ENCODE data around the gene POLH.

DNA sequence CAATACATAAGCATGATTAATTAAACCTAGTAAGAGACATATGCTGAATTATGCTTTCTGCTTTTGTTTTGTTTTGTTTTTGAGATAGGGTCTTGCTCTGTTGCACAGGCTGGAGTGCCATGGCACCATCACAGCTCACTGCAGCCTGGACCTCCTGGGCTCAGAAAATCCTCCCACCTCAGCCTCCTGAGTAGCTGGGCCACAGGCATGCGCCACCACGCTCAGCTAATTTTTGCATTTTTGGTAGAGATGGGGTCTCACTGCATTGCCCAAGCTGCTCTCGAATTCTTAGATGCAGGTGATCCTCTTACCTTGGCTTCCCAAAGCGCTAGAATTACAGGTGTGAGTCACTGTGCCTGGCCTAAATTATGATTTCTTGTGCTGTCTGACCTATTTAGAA, 4.0 kb upstream of the POLH start:
- TF ChIP-seq, protein P1, sequence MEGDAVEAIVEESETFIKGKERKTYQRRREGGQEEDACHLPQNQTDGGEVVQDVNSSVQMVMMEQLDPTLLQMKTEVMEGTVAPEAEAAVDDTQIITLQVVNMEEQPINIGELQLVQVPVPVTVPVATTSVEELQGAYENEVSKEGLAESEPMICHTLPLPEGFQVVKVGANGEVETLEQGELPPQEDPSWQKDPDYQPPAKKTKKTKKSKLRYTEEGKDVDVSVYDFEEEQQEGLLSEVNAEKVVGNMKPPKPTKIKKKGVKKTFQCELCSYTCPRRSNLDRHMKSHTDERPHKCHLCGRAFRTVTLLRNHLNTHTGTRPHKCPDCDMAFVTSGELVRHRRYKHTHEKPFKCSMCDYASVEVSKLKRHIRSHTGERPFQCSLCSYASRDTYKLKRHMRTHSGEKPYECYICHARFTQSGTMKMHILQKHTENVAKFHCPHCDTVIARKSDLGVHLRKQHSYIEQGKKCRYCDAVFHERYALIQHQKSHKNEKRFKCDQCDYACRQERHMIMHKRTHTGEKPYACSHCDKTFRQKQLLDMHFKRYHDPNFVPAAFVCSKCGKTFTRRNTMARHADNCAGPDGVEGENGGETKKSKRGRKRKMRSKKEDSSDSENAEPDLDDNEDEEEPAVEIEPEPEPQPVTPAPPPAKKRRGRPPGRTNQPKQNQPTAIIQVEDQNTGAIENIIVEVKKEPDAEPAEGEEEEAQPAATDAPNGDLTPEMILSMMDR (IDR thresholded peaks at IDR 0.05) = no peak
- no peak for TF ChIP-seq POLR2A (IDR thresholded peaks at IDR 0.05)

Data from right lobe of liver (tissue), 4 donors.